ENCODE results near the gene STUB1. TPM values are rescaled to one million over a fixed set of nuclear protein-coding genes. Genes with fewer than 3 reads are reported as not detected.
"Not testable (repeated sequence)": the region's sequence is repeated elsewhere in the genome, so short reads cannot be mapped to it uniquely, and the experiment has no call there.

STUB1 gene
- total RNA-seq, 1 donor from 2014 or later, result 84.1 TPM

DNA sequence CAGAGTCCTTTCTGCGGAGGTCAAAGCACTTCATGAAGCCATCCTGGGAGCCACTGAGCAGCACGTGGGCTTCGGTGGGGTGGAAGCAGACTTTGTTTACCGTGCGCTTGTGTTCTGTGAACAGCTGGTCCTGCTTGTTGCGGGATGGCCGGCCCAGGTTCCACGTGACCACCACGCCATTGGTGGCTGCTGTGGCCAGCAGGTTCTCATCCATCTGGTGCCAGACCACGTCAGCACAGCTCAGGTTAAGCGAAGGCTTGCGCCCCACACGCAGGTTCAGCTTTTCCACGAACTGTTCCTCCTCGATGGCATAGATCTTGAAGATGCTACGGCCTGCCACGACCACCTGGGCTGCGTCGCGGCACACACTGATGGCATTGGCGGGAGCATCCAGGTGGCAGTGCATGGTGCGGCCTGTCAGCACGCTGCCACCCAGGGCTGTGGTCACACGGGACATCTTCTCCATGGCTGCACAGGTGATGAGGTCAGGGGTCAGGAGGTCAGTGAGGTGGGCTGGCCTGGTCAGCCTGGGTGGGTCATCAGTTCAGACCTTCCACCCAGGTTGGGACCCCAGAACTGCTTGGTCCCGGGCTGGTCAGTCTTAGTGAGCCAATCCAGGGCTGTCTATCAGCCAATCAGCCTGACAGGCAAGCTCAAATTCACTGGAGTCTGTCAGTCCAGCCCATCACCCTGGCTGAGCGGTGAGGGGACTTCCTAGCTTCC, 9.1 kb downstream of the STUB1 start:
- Mint-ChIP-seq H3K36me3 (ENCODE audit: low read depth) (peaks cover 13% of the 10 kb centered on the region), H3K27me3 (ENCODE audit: low read depth) (peaks cover 15% of the 10 kb centered on the region), H3K4me1 (ENCODE audit: low read depth) (peaks cover 9% of the 10 kb centered on the region), H3K4me3 (ENCODE audit: low read depth) (peak overlapping the region; percentile 91), H3K27ac (peak overlapping the region; percentile 84), H3K9me3 (no peaks in the 10 kb centered on the region)
- no peak for DNase-seq (ENCODE audit: low spot score)
- intact Hi-C loops (cut with micrococcal nuclease), result no loop called here

DNA sequence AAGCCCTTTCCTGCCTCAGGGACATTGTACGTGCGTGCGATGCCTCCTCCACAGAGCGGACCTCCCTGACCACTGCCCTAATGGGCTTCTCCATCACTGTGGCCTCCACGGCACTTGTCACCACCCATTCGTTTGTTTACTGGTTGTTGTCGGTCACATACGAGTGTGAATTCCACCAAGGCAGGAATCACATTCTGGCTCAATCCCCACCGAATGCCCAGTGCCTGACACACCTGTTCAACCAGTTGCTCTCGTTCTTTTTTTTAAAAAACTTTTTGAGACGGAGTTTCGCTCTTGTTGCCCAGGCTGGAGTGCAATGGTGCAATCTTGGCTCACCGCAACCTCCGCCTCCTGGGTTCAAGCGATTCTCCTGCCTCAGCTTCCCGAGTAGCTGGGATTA, 11.0 kb downstream of the STUB1 start:
- Mint-ChIP-seq H3K4me1 (ENCODE audit: low read depth) (peaks cover 13% of the 10 kb centered on the region), H3K27me3 (ENCODE audit: low read depth) (peaks cover 15% of the 10 kb centered on the region), H3K27ac (peak overlapping the region; percentile 70), H3K4me3 (ENCODE audit: low read depth) (peak overlapping the region; percentile 91)
- H3K9me3 Mint-ChIP-seq; H3K36me3 Mint-ChIP-seq (ENCODE audit: low read depth); DNase-seq (ENCODE audit: low spot score); intact Hi-C loops (cut with micrococcal nuclease): not testable (repeated sequence)

- no peak for DNase-seq (ENCODE audit: low spot score)
- H3K9me3 Mint-ChIP-seq, result no peaks in the 10 kb centered on the region
- peaks cover 6% of the 10 kb centered on the region for H3K36me3 Mint-ChIP-seq (ENCODE audit: low read depth)
- no peak overlapping the region for H3K27ac Mint-ChIP-seq
- H3K4me1 Mint-ChIP-seq (ENCODE audit: low read depth), result peaks cover 13% of the 10 kb centered on the region
- intact Hi-C loops (cut with micrococcal nuclease), result no loop called here
- H3K27me3 Mint-ChIP-seq (ENCODE audit: low read depth), result peaks cover 15% of the 10 kb centered on the region
- H3K4me3 Mint-ChIP-seq (ENCODE audit: low read depth), result peak overlapping the region; percentile 47
Measured at GRCh38 chr16:692356-693108, 12.3 kb downstream of the STUB1 start.

- Mint-ChIP-seq H3K36me3 (ENCODE audit: low read depth) (peaks cover 6% of the 10 kb centered on the region), H3K4me3 (ENCODE audit: low read depth) (peak overlapping the region; percentile 39), H3K27ac (no peak overlapping the region), H3K27me3 (ENCODE audit: low read depth) (peaks cover 15% of the 10 kb centered on the region), H3K9me3 (no peaks in the 10 kb centered on the region), H3K4me1 (ENCODE audit: low read depth) (peaks cover 13% of the 10 kb centered on the region)
- intact Hi-C loops (cut with micrococcal nuclease), result no loop called here
- no peak for DNase-seq (ENCODE audit: low spot score)
Measured at GRCh38 chr16:693364-693763, 13.2 kb downstream of the STUB1 start.

- H3K4me1 Mint-ChIP-seq (ENCODE audit: low read depth), result peaks cover 13% of the 10 kb centered on the region
- no peak overlapping the region for H3K27ac Mint-ChIP-seq
- H3K4me3 Mint-ChIP-seq (ENCODE audit: low read depth), result no peak overlapping the region
- no peak for DNase-seq (ENCODE audit: low spot score)
- H3K9me3 Mint-ChIP-seq, result no peaks in the 10 kb centered on the region
- peaks cover 6% of the 10 kb centered on the region for H3K36me3 Mint-ChIP-seq (ENCODE audit: low read depth)
- peaks cover 15% of the 10 kb centered on the region for H3K27me3 Mint-ChIP-seq (ENCODE audit: low read depth)
- intact Hi-C loops (cut with micrococcal nuclease), result no loop called here
Measured at GRCh38 chr16:693766-694165, 13.6 kb downstream of the STUB1 start.

DNA sequence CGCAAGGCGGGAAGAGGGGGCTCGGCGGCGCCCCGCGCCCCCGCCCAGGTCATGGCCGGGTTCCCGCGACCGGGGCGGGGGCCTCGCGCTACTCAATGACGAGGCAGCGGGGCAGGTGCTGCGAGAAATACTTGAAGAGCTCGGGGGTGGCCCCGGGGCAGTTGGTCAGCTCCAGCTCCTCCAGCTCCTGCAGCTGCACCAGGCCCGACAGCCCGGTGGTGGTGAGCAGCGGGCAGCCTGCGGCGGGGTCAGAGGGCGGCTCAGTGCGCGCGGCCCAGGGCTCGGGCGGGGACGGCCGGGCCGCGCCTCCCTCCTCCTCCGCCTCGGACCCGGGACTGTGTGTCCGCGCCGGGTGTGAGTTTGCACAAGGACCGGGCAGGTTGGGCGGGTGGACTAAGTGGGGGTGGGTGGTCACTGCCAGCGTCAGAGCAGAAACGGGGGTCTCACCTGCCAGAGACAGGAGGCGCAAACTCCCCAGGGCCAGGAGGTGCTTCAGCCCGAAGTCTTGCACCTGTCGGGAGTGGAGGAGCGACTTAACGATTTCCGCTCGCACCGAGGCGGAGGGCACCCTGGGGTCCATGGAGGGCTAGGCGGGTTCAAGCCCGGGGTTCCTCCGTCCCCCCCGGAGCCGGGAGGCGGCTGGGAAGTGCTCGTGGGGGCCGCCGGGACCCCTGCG, 14.1 kb downstream of the STUB1 start:
- no peaks in the 10 kb centered on the region for H3K9me3 Mint-ChIP-seq
- H3K27me3 Mint-ChIP-seq (ENCODE audit: low read depth), result peaks cover 15% of the 10 kb centered on the region
- DNase-seq (ENCODE audit: low spot score), result no peak
- H3K27ac Mint-ChIP-seq, result no peak overlapping the region
- H3K36me3 Mint-ChIP-seq (ENCODE audit: low read depth), result peaks cover 6% of the 10 kb centered on the region
- H3K4me1 Mint-ChIP-seq (ENCODE audit: low read depth), result peaks cover 8% of the 10 kb centered on the region
- intact Hi-C loops (cut with micrococcal nuclease), result no loop called here
- peak overlapping the region; percentile 51 for H3K4me3 Mint-ChIP-seq (ENCODE audit: low read depth)

DNA sequence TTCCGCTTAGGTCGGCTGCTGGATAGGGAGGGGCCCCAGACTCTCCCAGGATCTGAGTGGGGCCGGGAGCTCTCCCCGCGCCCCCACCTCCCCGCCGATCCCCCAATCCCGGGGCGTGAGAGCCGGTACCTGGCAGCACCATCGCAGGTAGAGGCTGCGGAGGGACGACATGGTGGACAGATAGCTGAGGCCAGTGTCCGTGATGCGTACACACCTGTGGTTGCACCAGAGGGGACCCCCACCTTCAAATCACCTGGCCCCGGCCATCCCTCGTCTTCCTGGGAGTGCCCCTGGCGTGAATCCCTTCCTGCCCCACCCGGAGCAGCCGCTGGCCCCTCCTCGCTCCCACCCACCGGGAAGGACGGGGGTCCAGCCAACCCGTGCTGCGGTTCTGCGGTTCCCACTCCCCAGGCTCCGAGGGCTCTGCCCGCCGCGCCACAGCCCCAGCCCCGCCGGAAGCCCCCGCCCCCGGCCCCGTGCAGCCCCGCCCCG, 14.7 kb downstream of the STUB1 start:
- DNase-seq (ENCODE audit: low spot score), result no peak
- intact Hi-C loops (cut with micrococcal nuclease), result no loop called here

GRCh38 chr16:695355-696089, 15.3 kb downstream of the STUB1 start:
- Mint-ChIP-seq H3K4me1 (ENCODE audit: low read depth) (peaks cover 6% of the 10 kb centered on the region), H3K4me3 (ENCODE audit: low read depth) (peak overlapping the region; percentile 76), H3K27ac (peak overlapping the region; percentile 46), H3K27me3 (ENCODE audit: low read depth) (peaks cover 15% of the 10 kb centered on the region), H3K9me3 (no peaks in the 10 kb centered on the region), H3K36me3 (ENCODE audit: low read depth) (peaks cover 3% of the 10 kb centered on the region)
- peak; percentile 67 for DNase-seq (ENCODE audit: low spot score)
- intact Hi-C loops (cut with micrococcal nuclease), result no loop called here

More for the DNA sequence above, 14.7 kb downstream of the STUB1 start:
- H3K27ac Mint-ChIP-seq, result no peak overlapping the region
- H3K4me1 Mint-ChIP-seq (ENCODE audit: low read depth), result peaks cover 6% of the 10 kb centered on the region
- H3K9me3 Mint-ChIP-seq, result no peaks in the 10 kb centered on the region
- H3K4me3 Mint-ChIP-seq (ENCODE audit: low read depth), result no peak overlapping the region
- peaks cover 15% of the 10 kb centered on the region for H3K27me3 Mint-ChIP-seq (ENCODE audit: low read depth)
- H3K36me3 Mint-ChIP-seq (ENCODE audit: low read depth), result peaks cover 6% of the 10 kb centered on the region

DNA sequence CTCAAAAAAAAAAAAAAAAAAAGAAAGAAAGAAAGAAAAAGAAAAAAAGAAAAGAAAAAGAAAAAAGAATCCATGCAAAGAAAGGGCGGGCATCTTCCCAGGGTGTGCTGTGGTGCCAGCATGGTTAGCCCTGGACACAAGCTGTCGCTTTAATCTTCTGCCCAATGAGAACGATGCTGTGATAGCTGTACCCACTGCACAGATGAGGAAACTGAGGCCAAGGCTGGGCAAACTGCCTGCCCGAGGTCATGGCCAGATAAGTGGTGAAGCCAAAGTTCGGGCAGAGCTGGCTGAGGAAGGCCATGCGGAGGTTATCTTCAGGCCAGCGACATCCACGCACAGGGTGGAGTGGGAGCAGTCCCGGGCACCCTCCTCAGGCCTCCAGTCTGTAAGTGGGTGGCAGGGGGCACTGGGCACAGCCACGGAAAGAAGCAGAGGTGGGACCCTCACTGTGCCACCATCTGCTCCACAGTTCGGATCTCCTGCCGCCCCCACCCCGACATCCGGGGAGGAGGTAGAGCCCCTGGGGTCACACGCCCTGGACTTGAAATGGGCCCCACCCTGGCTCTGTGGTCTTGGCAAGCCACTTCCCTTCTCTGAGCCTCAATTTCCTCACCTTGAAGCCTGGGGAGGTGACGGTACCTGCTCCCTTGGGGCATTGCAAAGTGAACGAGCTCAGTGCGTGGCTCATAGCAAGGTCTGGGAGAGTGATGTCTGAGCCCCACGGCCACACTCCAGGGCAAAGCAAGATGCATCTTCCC, 18.9 kb downstream of the STUB1 start:
- H3K36me3 Mint-ChIP-seq (ENCODE audit: low read depth), result no peaks in the 10 kb centered on the region
- no peak overlapping the region for H3K27ac Mint-ChIP-seq
- intact Hi-C loops (cut with micrococcal nuclease), result no loop called here
- DNase-seq (ENCODE audit: low spot score), result no peak
- H3K9me3 Mint-ChIP-seq, result no peaks in the 10 kb centered on the region
- H3K27me3 Mint-ChIP-seq (ENCODE audit: low read depth), result peaks cover 13% of the 10 kb centered on the region
- peaks cover 6% of the 10 kb centered on the region for H3K4me1 Mint-ChIP-seq (ENCODE audit: low read depth)
- H3K4me3 Mint-ChIP-seq (ENCODE audit: low read depth), result no peak overlapping the region

- H3K9me3 Mint-ChIP-seq, result no peaks in the 10 kb centered on the region
- peaks cover 13% of the 10 kb centered on the region for H3K27me3 Mint-ChIP-seq (ENCODE audit: low read depth)
- no peaks in the 10 kb centered on the region for H3K4me1 Mint-ChIP-seq (ENCODE audit: low read depth)
- peak; percentile 38 for DNase-seq (ENCODE audit: low spot score)
- H3K4me3 Mint-ChIP-seq (ENCODE audit: low read depth), result no peak overlapping the region
- H3K36me3 Mint-ChIP-seq (ENCODE audit: low read depth), result no peaks in the 10 kb centered on the region
- intact Hi-C loops (cut with micrococcal nuclease), result no loop called here
- H3K27ac Mint-ChIP-seq, result no peak overlapping the region
Measured at GRCh38 chr16:700684-701584, 20.7 kb downstream of the STUB1 start.

DNA sequence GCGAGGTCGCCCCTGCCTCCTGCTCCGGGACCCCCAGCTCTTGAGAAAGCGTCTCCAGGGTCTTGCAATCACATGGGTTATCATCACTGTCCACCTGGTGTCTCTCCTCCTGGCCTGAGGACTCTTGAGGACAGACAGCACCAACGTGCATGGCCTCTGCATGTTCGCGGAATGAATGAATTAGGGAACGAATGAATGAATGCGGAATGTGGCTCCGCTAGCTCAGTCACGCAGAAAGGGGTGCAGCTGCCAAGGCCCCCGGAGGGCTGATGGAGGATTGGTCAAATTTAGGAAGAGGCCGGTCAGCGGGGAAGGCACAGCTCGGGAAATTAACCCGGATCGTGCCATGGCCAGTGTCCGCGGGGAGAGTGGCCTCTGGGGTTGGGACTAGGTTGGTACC, 22.1 kb downstream of the STUB1 start:
- Mint-ChIP-seq H3K4me3 (ENCODE audit: low read depth) (no peak overlapping the region), H3K27me3 (ENCODE audit: low read depth) (peaks cover 22% of the 10 kb centered on the region), H3K4me1 (ENCODE audit: low read depth) (no peaks in the 10 kb centered on the region), H3K27ac (no peak overlapping the region), H3K9me3 (no peaks in the 10 kb centered on the region), H3K36me3 (ENCODE audit: low read depth) (no peaks in the 10 kb centered on the region)
- no peak for DNase-seq (ENCODE audit: low spot score)
- intact Hi-C loops (cut with micrococcal nuclease), result no loop called here
